Omental fat pad (tissue), 4 donors: ENCODE data around the gene ACOT7. TPM values are rescaled to one million over a fixed set of nuclear protein-coding genes. Genes with fewer than 3 reads are reported as not detected.
"Not testable (repeated sequence)": the region's sequence is repeated elsewhere in the genome, so short reads cannot be mapped to it uniquely, and the experiment has no call there.

Source experiments
- ATAC-seq: fragments of 150-250 bp; one replicate; pipeline ENCODE4 v1.9.1; 2016; ENCODE audit warnings: mild to moderate bottlenecking, moderate library complexity; ENCODE audit not compliant: low FRiP score
- DNase-seq: peaks from one replicate; pipeline ENCODE4 v3.0.0-alpha.2; 2019; ENCODE audit warnings: low spot score
- total RNA-seq, 4 donors: library from RNA; depleted of rRNA; stranded (reverse); fragments of >200 nt; gene quantifications; one replicate each; pipeline ENCODE4 v1.1.0, GENCODE V29; 2016
- TF ChIP-seq, protein P1 (sequence below), 3 donors: fragments of 450-650 bp; IDR thresholded peaks; one replicate each; pipeline ENCODE4 v1.5.1; 2016 to 2017; ENCODE audit warnings: antibody characterized with exemption in 3 of 3, mild to moderate bottlenecking in 3 of 3, moderate library complexity in 2 of 3

The ACOT7 gene
- total RNA-seq, 4 donors from 2014 or later, result 7.4 to 16.7 (median 9.2) TPM

DNA sequence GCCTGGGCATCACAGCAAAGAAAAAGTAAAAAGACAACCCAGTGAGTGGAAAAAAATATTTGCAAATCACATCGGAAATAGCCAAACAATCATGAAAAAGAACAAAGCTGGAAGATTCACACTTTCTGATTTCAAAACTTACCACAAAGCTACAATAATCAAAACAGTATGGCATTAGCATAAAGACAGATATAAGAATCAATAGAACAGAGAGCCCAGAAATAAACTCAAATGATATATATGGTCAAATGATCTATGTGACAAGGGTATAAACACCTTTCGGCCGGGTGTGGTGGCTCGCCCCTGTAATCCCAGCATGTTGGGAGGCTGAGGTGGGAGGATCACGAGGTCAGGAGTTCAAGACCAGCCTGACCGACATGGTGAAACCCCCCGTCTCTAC is 13.5 kb downstream of the ACOT7 start:
- ATAC-seq (no peak), DNase-seq (no peak)
- TF ChIP-seq, protein P1, sequence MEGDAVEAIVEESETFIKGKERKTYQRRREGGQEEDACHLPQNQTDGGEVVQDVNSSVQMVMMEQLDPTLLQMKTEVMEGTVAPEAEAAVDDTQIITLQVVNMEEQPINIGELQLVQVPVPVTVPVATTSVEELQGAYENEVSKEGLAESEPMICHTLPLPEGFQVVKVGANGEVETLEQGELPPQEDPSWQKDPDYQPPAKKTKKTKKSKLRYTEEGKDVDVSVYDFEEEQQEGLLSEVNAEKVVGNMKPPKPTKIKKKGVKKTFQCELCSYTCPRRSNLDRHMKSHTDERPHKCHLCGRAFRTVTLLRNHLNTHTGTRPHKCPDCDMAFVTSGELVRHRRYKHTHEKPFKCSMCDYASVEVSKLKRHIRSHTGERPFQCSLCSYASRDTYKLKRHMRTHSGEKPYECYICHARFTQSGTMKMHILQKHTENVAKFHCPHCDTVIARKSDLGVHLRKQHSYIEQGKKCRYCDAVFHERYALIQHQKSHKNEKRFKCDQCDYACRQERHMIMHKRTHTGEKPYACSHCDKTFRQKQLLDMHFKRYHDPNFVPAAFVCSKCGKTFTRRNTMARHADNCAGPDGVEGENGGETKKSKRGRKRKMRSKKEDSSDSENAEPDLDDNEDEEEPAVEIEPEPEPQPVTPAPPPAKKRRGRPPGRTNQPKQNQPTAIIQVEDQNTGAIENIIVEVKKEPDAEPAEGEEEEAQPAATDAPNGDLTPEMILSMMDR (IDR thresholded peaks at IDR 0.05), result no peak

DNA sequence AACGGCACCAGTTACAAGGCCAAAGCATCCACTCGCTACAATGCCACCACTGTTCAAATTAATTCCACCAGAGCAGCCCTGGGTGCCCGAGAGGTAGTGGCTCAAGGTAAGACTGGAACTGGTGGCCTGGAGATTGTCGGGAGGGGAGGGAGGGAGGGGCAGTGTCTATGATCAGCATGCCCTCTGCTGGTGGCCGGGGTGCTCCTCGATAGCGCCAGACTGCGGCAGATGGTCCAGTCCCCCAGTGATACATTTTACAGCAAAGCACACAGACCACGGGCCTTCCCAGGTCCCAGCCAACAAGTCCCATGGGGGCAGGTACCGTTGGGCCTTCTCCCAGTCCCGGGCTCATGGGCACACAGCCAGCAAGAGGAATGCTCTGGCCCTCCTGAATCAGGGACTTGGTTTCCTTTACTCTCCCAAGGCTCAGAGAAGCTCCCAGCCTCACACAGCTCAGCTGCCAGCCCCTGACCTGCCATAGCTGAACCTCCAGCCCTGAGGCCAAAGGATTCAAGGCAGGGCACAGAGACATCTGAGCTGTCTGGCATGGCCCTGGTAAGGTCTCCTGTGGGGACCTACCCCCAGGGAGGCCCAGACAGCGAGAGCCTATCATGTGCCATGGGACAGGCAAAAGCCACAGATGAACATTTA is 15.3 kb downstream of the ACOT7 start:
- ATAC-seq (no peak), DNase-seq (no peak)
- TF ChIP-seq, protein P1 (IDR thresholded peaks at IDR 0.05), result no peak

DNA sequence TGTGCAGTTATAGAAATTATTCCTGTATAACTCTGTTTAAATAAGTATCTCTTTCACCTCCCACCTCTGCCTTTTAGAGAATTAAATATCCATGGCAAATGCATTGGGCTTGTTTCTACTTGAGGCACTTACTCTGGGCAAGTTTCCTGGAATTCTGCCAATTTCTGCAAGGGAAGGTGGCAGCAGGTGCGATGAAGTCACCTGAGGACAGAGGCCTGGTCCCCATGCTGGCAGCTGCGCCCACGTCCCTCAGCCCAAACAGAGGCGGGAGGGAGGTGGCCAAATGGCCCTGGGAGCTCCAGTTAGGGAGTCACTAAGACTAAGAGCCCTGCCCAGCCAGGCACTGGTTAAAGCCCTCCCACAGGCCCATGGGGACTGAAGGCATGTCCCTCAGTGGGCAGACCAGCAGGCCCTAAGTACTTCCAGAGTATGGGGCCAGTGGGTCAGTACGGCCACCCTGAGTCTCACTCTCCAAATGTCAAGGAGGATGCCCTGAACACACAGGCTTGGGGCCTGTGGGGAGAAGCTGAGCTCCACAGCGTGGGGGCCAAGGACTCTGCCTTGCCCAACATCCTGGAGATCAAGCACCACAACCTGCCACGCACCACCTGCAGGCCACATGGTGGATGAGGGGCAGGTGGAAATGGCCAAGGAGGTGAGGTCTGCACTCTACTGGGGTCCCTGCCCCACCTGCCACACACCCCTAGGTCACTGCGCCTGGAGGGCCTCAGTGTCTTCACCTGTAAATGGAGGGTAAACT is 19.4 kb downstream of the ACOT7 start:
- TF ChIP-seq, protein P1 (IDR thresholded peaks at IDR 0.05), result no peak
- no peak for DNase-seq
- no peak for ATAC-seq

DNA sequence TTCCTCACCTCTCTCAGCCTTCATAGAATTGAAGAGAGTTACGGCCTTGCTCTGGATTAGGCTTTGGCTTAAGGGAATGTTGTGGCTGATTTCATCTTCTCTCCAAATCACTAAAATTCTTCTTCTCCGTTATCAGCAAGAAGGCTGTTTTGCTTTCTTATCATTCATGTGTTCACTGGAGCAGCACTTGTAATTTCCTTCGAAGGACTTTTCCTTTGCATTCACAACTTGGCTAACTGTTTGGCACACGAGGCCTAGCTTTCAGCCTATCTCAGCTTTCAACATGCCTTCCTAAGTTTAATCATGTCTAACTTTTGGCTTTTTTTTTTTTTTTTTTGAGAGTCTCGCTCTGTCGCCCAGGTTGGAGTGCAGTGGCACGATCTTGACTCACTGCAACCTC is 21.3 kb downstream of the ACOT7 start:
- not testable (repeated sequence) for ATAC-seq, DNase-seq

DNA sequence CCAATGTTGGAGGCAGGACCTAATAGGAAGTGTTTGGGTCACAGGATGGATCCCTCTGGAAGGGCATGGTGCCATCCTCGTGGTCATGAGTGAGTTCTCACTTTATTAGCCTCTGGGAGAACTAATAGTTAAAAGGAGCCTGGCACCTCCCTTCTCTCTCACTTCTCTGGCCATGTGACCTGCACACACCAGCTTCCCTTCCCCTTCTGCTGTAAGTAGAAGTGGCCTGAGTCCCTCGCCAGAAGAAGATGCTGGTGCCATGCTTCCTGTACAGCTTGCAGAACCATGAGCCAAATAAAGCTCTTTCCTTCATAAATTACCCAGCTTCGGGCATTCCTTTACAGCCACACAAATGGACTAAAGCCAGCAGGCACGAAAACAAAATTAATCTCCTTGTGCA is 23.6 kb downstream of the ACOT7 start:
- no peak for DNase-seq
- ATAC-seq, result no peak
- TF ChIP-seq, protein P1 (IDR thresholded peaks at IDR 0.05), result no peak

DNA sequence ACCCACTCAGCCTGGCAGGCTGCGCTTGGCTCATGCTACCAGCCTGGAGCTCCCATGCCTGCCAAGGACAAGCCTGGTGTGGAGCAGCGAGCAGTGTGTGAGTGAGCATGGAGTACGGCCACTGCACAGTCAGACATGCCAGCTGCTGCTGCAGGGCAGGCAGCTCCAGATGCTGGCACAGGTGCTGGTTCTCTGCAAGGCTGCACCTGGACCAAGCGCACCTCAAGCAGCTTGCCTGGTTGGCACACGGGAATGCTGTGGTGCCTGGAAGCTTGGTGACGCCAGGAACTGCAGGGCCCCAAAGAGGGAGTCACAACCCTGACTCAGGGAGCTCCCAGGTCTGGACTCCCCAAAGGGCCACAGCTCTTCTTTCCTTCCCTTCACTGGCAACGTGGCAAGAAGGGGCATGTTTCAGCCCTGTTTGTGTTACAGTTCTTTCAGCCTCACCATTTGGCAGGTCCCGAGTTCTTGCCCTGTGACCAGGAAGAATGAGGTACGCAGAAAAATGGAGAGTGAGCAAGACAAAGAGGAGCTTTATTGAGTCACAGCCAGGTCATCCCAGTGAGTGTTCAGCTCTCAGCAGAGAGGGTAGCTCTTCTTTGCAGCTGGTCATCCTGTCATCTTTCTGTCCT is 26.1 kb downstream of the ACOT7 start:
- DNase-seq, result no peak
- TF ChIP-seq, protein P1 (IDR thresholded peaks at IDR 0.05), result no peak
- no peak for ATAC-seq

DNA sequence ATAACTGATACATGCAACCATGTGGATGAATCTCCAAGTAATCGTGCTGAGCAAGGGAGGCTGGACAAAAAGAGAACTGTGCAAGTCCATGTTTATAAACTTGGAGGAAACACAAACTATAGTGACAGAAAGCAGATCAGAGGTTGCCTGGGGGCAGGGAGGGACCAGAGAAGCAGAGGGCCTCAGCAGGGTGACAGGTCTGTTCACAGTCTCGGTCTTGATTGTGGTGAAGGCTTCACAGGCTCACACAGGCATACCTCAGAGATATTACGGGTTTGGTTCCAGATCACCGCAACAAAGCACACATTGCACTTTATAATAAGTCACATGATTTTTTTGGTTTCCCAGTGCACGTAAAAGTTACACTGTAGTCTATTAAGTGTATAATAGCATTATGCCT is 28.5 kb downstream of the ACOT7 start:
- ATAC-seq (no peak), DNase-seq (no peak)
- TF ChIP-seq, protein P1 (IDR thresholded peaks at IDR 0.05), result no peak
